ENCODE data around the gene CENPM. TPM values are rescaled to one million over a fixed set of nuclear protein-coding genes. Genes with fewer than 3 reads are reported as not detected.

CENPM gene
- total and polyA plus RNA-seq, 2 donors (not counting 3 experiments of a cell fraction or from before 2014, with no cell fraction given), result 34.5 to 37.4 TPM

DNA sequence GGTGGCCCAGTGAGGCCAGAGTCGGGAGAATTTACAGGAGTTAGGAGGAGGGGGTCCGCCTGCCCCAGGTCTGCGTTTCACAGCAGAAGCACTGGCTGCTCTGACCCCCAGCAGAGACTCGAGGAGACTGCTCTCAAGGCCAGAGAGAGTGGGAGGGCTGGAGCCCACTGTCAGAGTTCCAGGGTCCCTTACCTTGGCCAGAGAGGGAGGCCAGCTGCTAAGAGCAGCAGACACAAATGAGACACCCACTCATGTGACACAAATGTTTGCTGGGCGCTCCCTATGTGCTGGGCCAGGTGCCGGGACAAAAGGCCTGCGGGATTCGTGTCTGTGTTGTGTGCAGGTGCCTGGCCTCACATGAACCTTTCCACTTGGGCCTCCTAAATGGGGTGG, 17.5 kb downstream of the CENPM start:
- Histone ChIP-seq H3K9me1 (replicated peaks; ENCODE audit: control insufficient read depth, extremely low read depth, insufficient read depth, low read length) (no peaks in the 10 kb centered on the region), H3K4me3 (replicated peaks in 1 of 3; ENCODE audit: insufficient read depth in 1 of 3, low read depth in 1 of 3, low read length in 3 of 3) (no peak overlapping the region), H3K4me2 (ENCODE audit: insufficient read depth, low read length) (no peak overlapping the region), H3K27ac (ENCODE audit: insufficient read depth, low read depth, low read length) (no peak overlapping the region), H3K79me2 (ENCODE audit: control insufficient read depth, insufficient read depth, low read length) (no peaks in the 10 kb centered on the region), H3K9me3 (replicated peaks; ENCODE audit: control insufficient read depth, insufficient read depth, low read length) (no peaks in the 10 kb centered on the region), H2AFZ (ENCODE audit: low read depth, low read length) (no peak overlapping the region), H3K27me3 (ENCODE audit: control insufficient read depth in 2 of 2, insufficient read depth in 2 of 2, low read length in 2 of 2) (peaks cover 9 to 14% of the 10 kb centered on the region in 2 experiments), H3K36me3 (ENCODE audit: control insufficient read depth in 2 of 2, extremely low read depth in 1 of 2, insufficient read depth in 2 of 2, low read length in 2 of 2) (no peaks in the 10 kb centered on the region), H3K4me1 (ENCODE audit: control insufficient read depth, extremely low read depth, insufficient read depth, low read length) (peaks cover 4% of the 10 kb centered on the region), H4K20me1 (replicated peaks; ENCODE audit: control insufficient read depth, extremely low read depth, insufficient read depth, low read length) (no peaks in the 10 kb centered on the region), H3K9ac (replicated peaks; ENCODE audit: extremely low read depth, insufficient read depth, low read length) (no peak overlapping the region)
- TF ChIP-seq MYC (IDR thresholded peaks at IDR 0.05; ENCODE audit: low read depth, low read length) (no peak), MAX (IDR thresholded peaks at IDR 0.05; ENCODE audit: insufficient read depth, insufficient read length) (no peak), JUN (IDR thresholded peaks at IDR 0.05; ENCODE audit: borderline replicate concordance, insufficient read depth, insufficient read length, low read depth) (no peak), POLR2A (IDR thresholded peaks at IDR 0.05; ENCODE audit: low read depth, low read length) (no peak), CTCF (IDR thresholded peaks at IDR 0.05; ENCODE audit: extremely low read depth in 1 of 2, insufficient read depth in 1 of 2, low read depth in 1 of 2, low read length in 2 of 2) (no peak), GATA2 (IDR thresholded peaks at IDR 0.05; ENCODE audit: insufficient read depth, insufficient read length, low read depth, low read length) (no peak), EZH2 (IDR thresholded peaks at IDR 0.05; ENCODE audit: borderline replicate concordance, low read depth, low read length, severe bottlenecking) (no peak), POLR2AphosphoS5 (IDR thresholded peaks at IDR 0.05; ENCODE audit: insufficient read depth, low read depth, low read length) (no peak), FOS (IDR thresholded peaks at IDR 0.05; ENCODE audit: borderline replicate concordance, insufficient read depth, low read length) (no peak)
- FAIRE-seq (no peak), DNase-seq (ENCODE audit: low read depth, low spot score) (no peak)
- ChIA-PET CTCF (interaction anchor here (1.0 to 5.6 kb wide), 2 partner anchors 10 to 11 kb away, joined by 3 to 62 read pairs; no protein-coding TSS in a partner anchor), POLR2A (no interaction called here)
- intact Hi-C loops (cut with micrococcal nuclease) (no loop called here), dilution Hi-C loops (cut with MboI; ENCODE audit: extremely low pct_ligation_motif_present, low sequenced_read_pairs) (no loop called here)
- BruUV-seq (replicated peaks), result no TSS peak
